Activated CD8-positive, alpha-beta memory T cell treated with anti-CD3 and anti-CD28 coated beads, Interleukin-2, amount 50 U/mL, for 1 hour (primary cell): ENCODE results near the gene SEC61A2.

Experiments used
- DNase-seq: peaks from one replicate; pipeline ENCODE4 v3.0.0-alpha.2; 2020; ENCODE audit errors: extremely low read depth

The SEC61A2 gene

DNA sequence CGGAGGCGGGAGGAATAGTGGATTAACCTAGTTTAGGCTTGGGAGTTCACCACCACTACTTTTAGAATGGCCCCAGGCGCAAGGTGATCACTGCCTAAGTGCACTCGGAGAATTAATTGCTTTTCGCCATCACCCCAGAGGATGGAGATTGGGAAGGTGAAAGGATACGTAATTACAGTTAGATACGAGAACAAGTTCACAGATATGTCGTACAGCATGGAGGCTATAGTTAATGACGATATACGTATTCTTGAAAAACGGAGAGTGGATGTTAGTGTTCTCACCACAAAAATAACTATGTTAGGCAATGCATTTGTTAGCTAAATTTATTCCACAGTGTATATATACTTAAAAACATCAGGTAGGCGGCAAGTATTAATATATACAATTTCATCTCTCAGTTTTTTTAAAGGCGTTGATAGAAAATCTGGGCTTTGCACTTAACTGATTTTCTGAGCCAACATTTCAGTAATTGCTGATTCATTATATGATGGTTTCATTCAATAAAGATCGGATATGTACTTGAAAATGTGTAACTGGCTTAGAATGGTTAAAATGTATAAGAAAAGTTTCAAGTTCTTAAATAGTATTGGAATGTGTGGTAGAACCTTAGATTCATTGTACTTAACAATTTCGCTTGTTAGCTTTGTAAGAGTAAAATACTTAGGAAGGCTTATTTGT lies 67.2 kb downstream of the SEC61A2 start:
- DNase-seq = no peak

DNA sequence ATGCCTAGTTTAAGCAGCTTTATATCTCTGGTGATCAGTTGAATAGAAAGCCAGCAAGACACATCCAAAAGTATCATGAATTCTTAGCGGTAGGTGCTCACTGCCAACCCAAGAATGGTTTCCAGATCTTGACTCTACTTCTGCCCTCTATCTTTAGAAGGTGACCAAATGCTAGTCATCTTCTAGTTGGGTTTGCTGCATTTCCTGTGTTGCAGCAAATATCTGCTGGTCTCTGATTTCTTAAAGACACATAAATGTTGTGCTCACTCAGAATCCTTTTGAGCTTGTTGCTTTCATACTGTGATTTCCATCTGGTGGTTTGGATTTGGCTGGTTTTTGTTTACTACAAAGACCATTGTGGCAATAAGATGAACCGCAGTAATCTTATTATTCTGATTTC lies 68.7 kb downstream of the SEC61A2 start:
- no peak for DNase-seq

GRCh38 chr10:12200850-12201249 lies 71.4 kb downstream of the SEC61A2 start:
- no peak for DNase-seq

DNA sequence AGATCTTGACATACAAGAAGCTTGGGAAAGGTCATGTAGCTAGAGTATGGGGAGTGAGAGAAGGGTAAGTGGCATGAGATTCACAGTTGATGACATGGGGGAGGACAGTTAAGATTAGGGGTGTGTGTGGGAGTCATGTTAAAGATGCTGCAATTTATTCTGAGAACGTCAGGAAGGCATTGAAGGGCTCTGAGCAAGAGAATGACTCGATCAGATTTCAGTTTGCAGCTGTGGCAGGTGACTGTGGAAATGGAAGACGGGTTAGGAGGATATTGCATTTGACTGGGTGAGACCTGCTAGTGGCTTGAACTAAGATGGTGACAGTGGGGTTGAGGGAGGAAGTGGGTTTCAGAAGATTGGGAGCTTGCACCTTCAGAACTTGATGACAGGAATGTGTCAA lies 72.1 kb downstream of the SEC61A2 start:
- DNase-seq = no peak

DNA sequence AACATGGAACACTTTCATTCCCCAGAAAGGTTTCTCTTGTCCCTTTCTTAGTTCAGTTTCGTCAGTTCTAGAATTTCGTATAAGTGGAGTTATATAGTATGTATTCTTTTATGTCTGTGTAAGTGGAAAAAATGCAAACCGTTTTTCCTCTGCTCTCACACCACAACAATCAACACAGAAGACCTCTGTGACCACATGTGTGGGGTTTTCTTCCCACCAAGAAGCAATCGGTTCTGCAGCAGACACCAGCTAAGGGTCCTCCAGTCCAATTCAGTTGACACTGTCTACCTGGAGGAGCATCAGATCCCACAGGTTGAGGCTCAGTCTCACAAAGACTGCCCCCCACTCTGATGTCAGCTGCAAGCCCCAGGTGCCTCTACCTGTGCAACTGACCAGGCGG lies 72.7 kb downstream of the SEC61A2 start:
- DNase-seq = no peak

DNA sequence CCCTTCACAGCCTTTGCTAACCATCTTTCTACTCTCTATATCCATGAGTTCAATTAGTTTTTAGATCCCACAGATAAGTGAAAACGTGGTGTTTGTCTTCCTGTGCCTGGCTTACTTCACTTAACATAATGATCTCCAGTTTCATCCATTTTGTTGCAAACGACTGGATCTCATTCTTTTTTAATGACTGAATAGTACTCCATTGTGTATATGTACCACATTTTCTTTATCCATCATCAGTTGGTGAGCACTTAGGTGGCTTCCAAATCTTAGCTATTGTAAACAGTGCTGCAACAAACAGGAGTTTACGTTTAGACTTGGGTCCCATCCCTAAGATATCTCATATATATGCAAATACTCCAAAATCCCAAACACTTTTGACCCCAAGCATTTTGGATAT lies 75.6 kb downstream of the SEC61A2 start:
- no peak for DNase-seq

- no peak for DNase-seq
Observed at GRCh38 chr10:12207114-12207513, 77.6 kb downstream of the SEC61A2 start.

DNA sequence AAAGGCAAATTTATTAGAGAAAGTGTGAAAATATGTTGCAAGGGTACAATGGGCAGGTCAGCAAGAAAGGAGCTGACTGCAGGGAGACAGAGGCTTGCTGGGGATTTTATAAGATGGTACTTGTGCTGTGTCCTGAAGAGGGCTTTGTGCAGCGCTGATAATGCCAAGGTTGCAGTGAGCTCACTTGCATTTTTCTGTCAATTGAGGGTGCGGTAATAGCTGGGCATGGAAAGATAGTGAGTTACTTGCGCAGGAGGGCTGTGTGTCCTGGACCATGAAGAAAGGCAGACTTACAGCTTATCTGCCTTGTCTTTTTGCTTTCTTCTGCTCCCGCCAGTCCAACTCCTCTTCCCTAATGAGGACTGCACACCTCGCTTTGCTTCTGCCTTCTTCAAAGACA lies 79.0 kb downstream of the SEC61A2 start:
- no peak for DNase-seq

DNA sequence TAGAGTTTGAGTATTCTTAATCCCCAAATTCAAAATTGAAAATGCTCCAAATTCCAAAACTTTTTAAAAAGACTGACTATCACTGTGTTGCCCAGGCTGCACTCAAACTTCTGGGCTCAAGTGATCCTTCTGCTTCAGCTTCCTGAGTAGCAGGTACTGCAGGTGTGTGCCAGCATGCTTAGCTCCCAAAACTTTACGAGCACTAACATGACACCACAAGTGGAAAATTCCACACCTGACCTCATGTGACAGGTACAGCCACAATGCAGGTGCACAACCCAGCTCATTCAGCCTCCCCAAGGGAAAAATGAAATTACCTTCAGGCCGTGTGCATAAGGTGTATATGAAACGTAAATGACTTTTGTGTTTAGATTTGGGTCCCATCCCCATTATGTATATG lies 83.0 kb downstream of the SEC61A2 start:
- DNase-seq = no peak

DNA sequence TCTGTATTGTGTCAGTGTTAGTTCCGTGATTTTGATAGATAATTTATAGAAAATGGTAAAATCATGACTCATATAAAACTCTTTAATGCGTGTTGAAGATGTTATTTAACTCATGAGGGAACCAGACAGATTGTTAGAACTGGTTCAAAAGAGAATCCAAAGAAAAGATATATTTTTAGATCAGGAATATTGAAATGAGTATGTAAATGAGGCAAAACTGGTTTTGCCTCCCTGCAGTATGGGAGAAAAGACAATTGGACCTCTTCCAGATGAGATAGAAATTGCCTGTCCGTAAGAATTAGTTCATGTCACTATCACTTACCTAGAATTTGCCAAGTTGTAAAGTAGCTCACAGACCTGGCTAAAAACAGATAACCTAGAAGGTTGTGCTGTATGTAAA lies 84.1 kb downstream of the SEC61A2 start:
- no peak for DNase-seq

DNA sequence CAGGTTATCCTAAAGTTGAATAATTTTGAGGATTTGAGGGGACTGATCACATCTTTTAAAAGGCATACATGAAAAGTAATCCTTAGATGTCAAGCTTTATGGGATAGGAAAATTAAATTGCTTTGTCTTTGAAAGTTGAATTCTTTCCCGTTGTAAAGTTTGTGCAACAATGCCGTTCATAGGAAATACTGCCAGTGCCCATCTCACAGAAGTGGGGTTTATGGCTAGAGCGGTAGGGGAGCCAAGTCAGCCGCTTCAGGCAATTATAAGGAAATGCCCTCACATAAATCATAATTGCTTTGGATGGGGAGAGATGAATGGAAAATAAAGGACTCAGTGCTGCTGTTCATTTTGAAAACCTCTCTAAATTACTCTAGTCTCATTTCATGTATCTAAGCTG lies 84.6 kb downstream of the SEC61A2 start:
- DNase-seq = no peak

DNA sequence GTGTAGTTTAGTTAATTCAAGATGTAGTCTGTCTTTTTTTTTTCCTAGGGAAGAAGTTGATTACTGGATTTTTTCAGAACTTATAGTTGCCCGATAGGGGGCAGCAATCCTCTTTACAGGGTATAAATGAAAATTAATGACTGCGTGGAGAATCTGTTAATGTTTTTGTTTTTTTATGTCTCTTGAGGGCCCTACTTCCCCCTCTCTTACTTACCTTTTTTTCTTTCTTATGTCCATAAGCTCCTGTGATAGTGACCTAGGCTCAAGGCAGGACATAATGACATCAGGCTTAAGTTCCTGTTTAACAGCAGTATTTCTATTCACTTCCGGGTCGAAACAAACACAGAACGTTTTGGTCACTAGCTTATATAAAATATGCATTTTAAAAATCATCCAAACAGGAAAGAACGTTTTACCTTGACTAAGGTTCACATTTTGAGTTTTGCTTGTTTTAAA lies 85.3 kb downstream of the SEC61A2 start:
- peak; percentile 36 for DNase-seq
